Measurements from ENCODE around the gene RAB27A. TPM values are rescaled to one million over a fixed set of nuclear protein-coding genes. Genes with fewer than 3 reads are reported as not detected.

Gene RAB27A
- total and polyA plus RNA-seq, 2 of the 8 experiments (the other 6 are each of a cell fraction or from before 2014, with no cell fraction given), result 2.3 to 6.5 TPM

DNA sequence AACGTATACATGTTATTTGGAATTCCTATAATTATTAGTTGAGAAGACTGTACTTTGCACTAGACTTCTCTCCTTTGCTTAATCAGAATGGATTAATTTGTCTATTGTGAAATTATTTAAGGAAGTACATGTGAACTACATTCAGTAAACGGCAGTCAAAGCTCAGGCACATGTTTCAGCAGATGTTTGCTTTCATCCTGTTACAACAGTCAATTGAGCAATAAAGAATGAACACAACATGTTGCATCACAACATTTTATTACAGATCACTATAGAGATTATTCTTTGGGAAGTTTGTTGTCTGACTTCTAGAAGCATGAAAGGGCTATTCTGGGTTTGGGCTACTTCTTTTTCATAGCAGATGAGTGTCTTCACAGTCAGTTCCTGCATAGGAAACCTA, 39.2 kb downstream of the RAB27A start:
- Histone ChIP-seq H4K8ac (ENCODE audit: extremely low read depth, insufficient read depth, low read length) (no peak overlapping the region), H3K23ac (ENCODE audit: insufficient read length) (no peak overlapping the region), H3K14ac (ENCODE audit: insufficient read length) (no peak overlapping the region), H3K4me3 (ENCODE audit: extremely low read depth in 1 of 4, insufficient read depth in 2 of 4, low read depth in 3 of 4, low read length in 4 of 4) (no peak overlapping the region), H3K36me3 (ENCODE audit: control insufficient read depth in 2 of 4, insufficient read depth in 4 of 4, low read length in 3 of 4) (no peaks in the 10 kb centered on the region), H3K4me2 (ENCODE audit: insufficient read depth in 1 of 2, low read depth in 2 of 2, low read length in 2 of 2) (no peak overlapping the region), H2BK15ac (ENCODE audit: low read length) (no peak overlapping the region), H3K27me3 (replicated peaks in 1 of 4; ENCODE audit: control insufficient read depth in 3 of 4, extremely low read depth in 1 of 4, insufficient read depth in 3 of 4, low read length in 3 of 4) (no peaks in the 10 kb centered on the region), H3K4me1 (replicated peaks in 1 of 4; ENCODE audit: control insufficient read depth in 3 of 4, insufficient read depth in 4 of 4, low read length in 3 of 4) (no peaks in the 10 kb centered on the region), H3K18ac (ENCODE audit: extremely low read depth, low read length) (no peak overlapping the region), H2BK120ac (replicated peaks; ENCODE audit: low read depth, low read length) (no peak overlapping the region), H2AK5ac (ENCODE audit: low read depth, low read length) (no peak overlapping the region), H3K23me2 (ENCODE audit: low read depth, low read length) (no peaks in the 10 kb centered on the region), H4K91ac (replicated peaks; ENCODE audit: insufficient read length, low read length) (no peak overlapping the region), H4K5ac (ENCODE audit: insufficient read length, low read depth, low read length) (no peak overlapping the region), H3K9ac (replicated peaks in 1 of 4; ENCODE audit: extremely low read depth in 1 of 4, low read depth in 3 of 4, low read length in 3 of 4) (no peak overlapping the region), H2BK20ac (ENCODE audit: low read length) (no peak overlapping the region), H3K79me1 (ENCODE audit: low read depth, low read length) (no peaks in the 10 kb centered on the region), H2AFZ (ENCODE audit: low read length) (no peak overlapping the region), H3K56ac (replicated peaks; ENCODE audit: insufficient read length, low read depth, low read length) (no peak overlapping the region), H3K9me3 (ENCODE audit: insufficient read depth in 2 of 2, low read depth in 1 of 2, low read length in 1 of 2) (no peaks in the 10 kb centered on the region), H3K27ac (ENCODE audit: low read depth, low read length) (no peak overlapping the region), H2BK12ac (ENCODE audit: low read depth, low read length) (no peak overlapping the region), H3K4ac (replicated peaks; ENCODE audit: insufficient read length, low read depth, low read length) (no peak overlapping the region), H3K79me2 (ENCODE audit: control insufficient read depth in 1 of 2, insufficient read depth in 2 of 2, low read length in 2 of 2) (no peaks in the 10 kb centered on the region), H4K20me1 (replicated peaks in 1 of 2; ENCODE audit: control insufficient read depth in 1 of 2, insufficient read depth in 2 of 2, low read length in 2 of 2) (no peaks in the 10 kb centered on the region), H2BK5ac (ENCODE audit: low read depth, low read length) (no peak overlapping the region)
- no peak for DNase-seq (ENCODE audit: low read depth in 1 of 2, low spot score in 2 of 2)
- WGBS, 2 experiments (ENCODE audit: extremely low coverage in 1 of 2, insufficient coverage in 1 of 2, insufficient read length in 1 of 2, insufficient replicate concordance in 2 of 2, low coverage in 1 of 2, low lambda C conversion rate in 2 of 2, missing lambda C conversion rate in 1 of 2), result 87% methylated on average over 2 of the region's 2 CpGs; no CpG with 5 or more reads in 1 of the 2 experiments
- no peak for FAIRE-seq
- CTCF ChIA-PET (ENCODE audit: partially characterized antibody), result interaction anchor here (0.8 to 0.9 kb wide), 2 partner anchors 19 to 158 kb away, joined by 3 read pairs; partner anchors contain the start of genes CCPG1 and PIERCE2
- POLR2A ChIA-PET (ENCODE audit: partially characterized antibody), result no interaction called here
- no peak for TF ChIP-seq YY1 (IDR thresholded peaks at IDR 0.05; ENCODE audit: low read depth, low read length)
- no peak for TF ChIP-seq SAP30 (IDR thresholded peaks at IDR 0.05; ENCODE audit: insufficient read depth, insufficient replicate concordance, low read length)
- TF ChIP-seq, protein P1, sequence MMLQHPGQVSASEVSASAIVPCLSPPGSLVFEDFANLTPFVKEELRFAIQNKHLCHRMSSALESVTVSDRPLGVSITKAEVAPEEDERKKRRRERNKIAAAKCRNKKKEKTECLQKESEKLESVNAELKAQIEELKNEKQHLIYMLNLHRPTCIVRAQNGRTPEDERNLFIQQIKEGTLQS (IDR thresholded peaks at IDR 0.05; ENCODE audit: insufficient read depth, low read depth, low read length), result no peak
- TF ChIP-seq TCF12 (IDR thresholded peaks at IDR 0.05; ENCODE audit: low read depth, low read length), result no peak
- no peak for TF ChIP-seq TAF1 (IDR thresholded peaks at IDR 0.05; ENCODE audit: low read depth, low read length)
